Bronchial epithelial cell (primary cell): ENCODE data around the gene RHOF. TPM values are rescaled to one million over a fixed set of nuclear protein-coding genes. Genes with fewer than 3 reads are reported as not detected.

ENCODE experiments used
- DNase-seq: peaks from one replicate; pipeline ENCODE4 v3.0.0-alpha.2; 2010; ENCODE audit warnings: low read depth
- FAIRE-seq: peaks from 2 replicates; lab custom pipeline; 2011; peaks lifted over from hg19 to GRCh38; lab: Jason Lieb, UNC
- H3K27me3 ChIP-seq: 2 replicates; pipeline ENCODE4 v1.5.1; 2011; ENCODE audit warnings: low read length; ENCODE audit not compliant: control insufficient read depth, insufficient read depth
- H3K36me3 ChIP-seq: 2 replicates; pipeline ENCODE4 v1.5.1; 2011; ENCODE audit warnings: low read length; ENCODE audit not compliant: control insufficient read depth, insufficient read depth
- H3K4me3 ChIP-seq: 2 replicates; pipeline ENCODE4 v1.5.1; 2011; ENCODE audit warnings: mild to moderate bottlenecking, low read depth, low read length, control low read depth
- CTCF ChIP-seq: IDR thresholded peaks from 2 replicates; pipeline ENCODE4 v1.5.1; 2011; ENCODE audit warnings: mild to moderate bottlenecking, moderate library complexity, low read length, control low read depth, inconsistent platforms; ENCODE audit not compliant: insufficient read depth, severe bottlenecking
- total RNA-seq: library from RNA; depleted of rRNA; stranded (reverse); fragments of >200 nt; gene quantifications from 2 replicates; pipeline ENCODE4 v1.2.1, GENCODE V29; 2014

Gene RHOF
- total RNA-seq, 1 donor from 2014 or later, result 15.5 TPM

GRCh38 chr12:121812320-121812871 is 18.9 kb upstream of the RHOF start:
- Histone ChIP-seq H3K27me3 (no peaks in the 10 kb centered on the region), H3K4me3 (peak overlapping the region; percentile 65), H3K36me3 (peaks cover 33% of the 10 kb centered on the region)
- FAIRE-seq, result no peak
- TF ChIP-seq CTCF, result no peak
- DNase-seq, result no peak

- peak; percentile 88 for TF ChIP-seq CTCF
- no peaks in the 10 kb centered on the region for H3K27me3 ChIP-seq
- H3K4me3 ChIP-seq, result peak overlapping the region; percentile 65
- peaks cover 28% of the 10 kb centered on the region for H3K36me3 ChIP-seq
- FAIRE-seq, result no peak
- no peak for DNase-seq
These were observed 18.2 kb upstream of the RHOF start for GRCh38 chr12:121811434-121812319.

- Histone ChIP-seq H3K4me3 (peak overlapping the region; percentile 65), H3K36me3 (peaks cover 24% of the 10 kb centered on the region), H3K27me3 (no peaks in the 10 kb centered on the region)
- no peak for FAIRE-seq
- no peak for TF ChIP-seq CTCF
- DNase-seq, result no peak
These were observed 17.4 kb upstream of the RHOF start for GRCh38 chr12:121810833-121811433.

GRCh38 chr12:121810234-121810817 is 16.8 kb upstream of the RHOF start:
- no peak for TF ChIP-seq CTCF
- Histone ChIP-seq H3K36me3 (peaks cover 21% of the 10 kb centered on the region), H3K4me3 (no peak overlapping the region), H3K27me3 (no peaks in the 10 kb centered on the region)
- DNase-seq (no peak), FAIRE-seq (no peak)

GRCh38 chr12:121809712-121810116 is 16.2 kb upstream of the RHOF start:
- peaks cover 20% of the 10 kb centered on the region for H3K36me3 ChIP-seq
- FAIRE-seq (no peak), DNase-seq (no peak)
- no peak overlapping the region for H3K4me3 ChIP-seq
- H3K27me3 ChIP-seq, result no peaks in the 10 kb centered on the region
- no peak for TF ChIP-seq CTCF
